Astrocyte (in vitro differentiated cells and primary cell): ENCODE results near the gene CABLES1. TPM values are rescaled to one million over a fixed set of nuclear protein-coding genes. Genes with fewer than 3 reads are reported as not detected.
A peak's percentile ranks its signal among the peaks of the same experiment; 100 is the strongest.

Source experiments
- DNase-seq: peaks from one replicate; pipeline ENCODE4 v3.0.0-alpha.2; 2010; ENCODE audit warnings: low read depth
- FAIRE-seq: peaks from 2 replicates; lab custom pipeline; 2011; peaks lifted over from hg19 to GRCh38; lab: Jason Lieb, UNC
- H2AFZ ChIP-seq: 2 replicates; pipeline ENCODE4 v1.6.0; 2012; ENCODE audit warnings: low read depth, low read length, inconsistent platforms
- H3K27ac ChIP-seq: 2 replicates; pipeline ENCODE4 v1.5.1; 2011; ENCODE audit warnings: low read depth, low read length, inconsistent platforms
- H3K27me3 ChIP-seq: 2 replicates; pipeline ENCODE4 v1.6.0; 2011; ENCODE audit warnings: low read length, inconsistent platforms; ENCODE audit not compliant: insufficient read depth
- H3K36me3 ChIP-seq: 2 replicates; pipeline ENCODE4 v1.5.1; 2011; ENCODE audit warnings: low read length, inconsistent platforms; ENCODE audit not compliant: insufficient read depth
- H3K4me1 ChIP-seq: 2 replicates; pipeline ENCODE4 v1.5.1; 2011; ENCODE audit warnings: low read length, inconsistent platforms; ENCODE audit not compliant: insufficient read depth
- H3K4me2 ChIP-seq: 2 replicates; pipeline ENCODE4 v1.6.0; 2012; ENCODE audit warnings: low read length, inconsistent platforms
- H3K4me3 ChIP-seq: 2 replicates; pipeline ENCODE4 v1.5.1; 2011; ENCODE audit warnings: low read depth, mild to moderate bottlenecking, low read length, inconsistent platforms; ENCODE audit not compliant: insufficient read depth
- H3K79me2 ChIP-seq: 2 replicates; pipeline ENCODE4 v1.6.0; 2012; ENCODE audit warnings: mild to moderate bottlenecking, low read length, inconsistent platforms; ENCODE audit not compliant: insufficient read depth
- H3K9ac ChIP-seq: 2 replicates; pipeline ENCODE4 v1.6.0; 2012; ENCODE audit warnings: mild to moderate bottlenecking, low read length, inconsistent platforms
- H3K9me3 ChIP-seq: 2 replicates; pipeline ENCODE4 v1.5.1; 2012; ENCODE audit warnings: low read depth, mild to moderate bottlenecking, low read length, inconsistent platforms; ENCODE audit not compliant: insufficient read depth
- H4K20me1 ChIP-seq: 2 replicates; pipeline ENCODE4 v1.6.0; 2012; ENCODE audit warnings: low read length, inconsistent platforms; ENCODE audit not compliant: insufficient read depth
- H3K27ac Mint-ChIP-seq: one replicate; pipeline ENCODE4 v1.8.0; 2021; ENCODE audit warnings: mild to moderate bottlenecking, mixed read lengths; ENCODE audit not compliant: unreplicated experiment
- H3K27me3 Mint-ChIP-seq: one replicate; pipeline ENCODE4 v1.8.0; 2021; ENCODE audit warnings: low read depth, mixed read lengths; ENCODE audit not compliant: unreplicated experiment
- H3K36me3 Mint-ChIP-seq: one replicate; pipeline ENCODE4 v1.8.0; 2021; ENCODE audit warnings: low read depth, mixed read lengths; ENCODE audit not compliant: unreplicated experiment
- H3K4me1 Mint-ChIP-seq: one replicate; pipeline ENCODE4 v1.8.0; 2021; ENCODE audit warnings: low read depth, mixed read lengths; ENCODE audit not compliant: unreplicated experiment
- H3K4me3 Mint-ChIP-seq: one replicate; pipeline ENCODE4 v1.8.0; 2021; ENCODE audit warnings: mild to moderate bottlenecking, moderate library complexity, mixed read lengths; ENCODE audit not compliant: unreplicated experiment
- H3K9me3 Mint-ChIP-seq: one replicate; pipeline ENCODE4 v1.8.0; 2021; ENCODE audit warnings: mild to moderate bottlenecking, mixed read lengths; ENCODE audit not compliant: unreplicated experiment
- CTCF ChIP-seq: IDR thresholded peaks from 2 replicates; pipeline ENCODE4 v1.5.1; 2011; ENCODE audit warnings: low read depth, mild to moderate bottlenecking, inconsistent platforms, low read length, moderate library complexity; ENCODE audit not compliant: insufficient read depth
- EZH2 ChIP-seq: IDR thresholded peaks from 2 replicates; pipeline ENCODE4 v1.6.1; 2012; ENCODE audit warnings: mild to moderate bottlenecking, low read length, inconsistent platforms; ENCODE audit not compliant: insufficient read depth
- total RNA-seq: library from RNA; stranded (reverse); gene quantifications from 2 replicates; pipeline ENCODE4 v1.2.1, GENCODE V29; 2021

The CABLES1 gene
- total RNA-seq, 1 donor from 2014 or later = 14.5 TPM

DNA sequence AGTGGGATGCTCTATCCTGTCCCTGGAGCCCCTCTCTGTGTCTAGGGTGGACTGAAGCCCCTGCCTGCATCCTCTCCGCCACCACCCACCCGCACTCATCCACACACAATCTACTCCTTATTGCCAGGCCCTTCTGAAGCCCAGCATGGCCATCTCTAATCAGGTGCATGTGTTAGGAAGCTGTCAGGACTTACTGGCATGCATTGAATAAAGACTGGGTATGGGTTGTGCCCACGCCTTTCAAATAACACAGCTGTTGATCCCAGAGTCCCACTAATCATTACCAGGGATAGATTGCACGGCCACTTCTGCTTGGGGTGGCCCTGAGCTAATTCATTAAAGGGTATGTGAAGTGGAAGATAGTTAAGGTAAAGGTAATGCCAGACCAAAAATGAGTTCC lies 88.4 kb downstream of the CABLES1 start:
- no peak overlapping the region for H3K27ac ChIP-seq
- H4K20me1 ChIP-seq = no peaks in the 10 kb centered on the region
- no peaks in the 10 kb centered on the region for H3K79me2 ChIP-seq
- H3K36me3 ChIP-seq = no peaks in the 10 kb centered on the region
- H3K27ac Mint-ChIP-seq = no peak overlapping the region
- DNase-seq (no peak), FAIRE-seq (no peak)
- no peak overlapping the region for H3K9ac ChIP-seq
- H3K4me2 ChIP-seq = no peak overlapping the region
- H3K4me3 Mint-ChIP-seq = no peak overlapping the region
- TF ChIP-seq CTCF = no peak
- no peak for TF ChIP-seq EZH2
- no peak overlapping the region for H3K4me3 ChIP-seq
- no peaks in the 10 kb centered on the region for H3K9me3 ChIP-seq
- H3K27me3 ChIP-seq = no peaks in the 10 kb centered on the region
- peaks cover 7% of the 10 kb centered on the region for H3K27me3 Mint-ChIP-seq
- peaks cover 36% of the 10 kb centered on the region for H3K4me1 ChIP-seq
- H3K4me1 Mint-ChIP-seq = peaks cover 42% of the 10 kb centered on the region
- H2AFZ ChIP-seq = no peak overlapping the region
- H3K9me3 Mint-ChIP-seq = no peaks in the 10 kb centered on the region
- H3K36me3 Mint-ChIP-seq = peaks cover 5% of the 10 kb centered on the region

GRCh38 chr18:23225503-23225902 lies 90.2 kb downstream of the CABLES1 start:
- H3K4me3 Mint-ChIP-seq = peak overlapping the region; percentile 12
- peaks cover 5% of the 10 kb centered on the region for H3K36me3 Mint-ChIP-seq
- peak; percentile 98 for DNase-seq
- no peak overlapping the region for H3K4me3 ChIP-seq
- H3K27me3 Mint-ChIP-seq = peaks cover 4% of the 10 kb centered on the region
- FAIRE-seq = peak; percentile 96
- H4K20me1 ChIP-seq = no peaks in the 10 kb centered on the region
- no peaks in the 10 kb centered on the region for H3K9me3 ChIP-seq
- no peak for TF ChIP-seq EZH2
- no peak for TF ChIP-seq CTCF
- peak overlapping the region; percentile 76 for H3K4me2 ChIP-seq
- no peaks in the 10 kb centered on the region for H3K79me2 ChIP-seq
- no peak overlapping the region for H2AFZ ChIP-seq
- H3K27ac ChIP-seq = peak overlapping the region; percentile 70
- peaks cover 52% of the 10 kb centered on the region for H3K4me1 Mint-ChIP-seq
- H3K27ac Mint-ChIP-seq = peak overlapping the region; percentile 93
- no peaks in the 10 kb centered on the region for H3K27me3 ChIP-seq
- H3K36me3 ChIP-seq = no peaks in the 10 kb centered on the region
- H3K9me3 Mint-ChIP-seq = no peaks in the 10 kb centered on the region
- H3K9ac ChIP-seq = peak overlapping the region; percentile 15
- peaks cover 40% of the 10 kb centered on the region for H3K4me1 ChIP-seq

DNA sequence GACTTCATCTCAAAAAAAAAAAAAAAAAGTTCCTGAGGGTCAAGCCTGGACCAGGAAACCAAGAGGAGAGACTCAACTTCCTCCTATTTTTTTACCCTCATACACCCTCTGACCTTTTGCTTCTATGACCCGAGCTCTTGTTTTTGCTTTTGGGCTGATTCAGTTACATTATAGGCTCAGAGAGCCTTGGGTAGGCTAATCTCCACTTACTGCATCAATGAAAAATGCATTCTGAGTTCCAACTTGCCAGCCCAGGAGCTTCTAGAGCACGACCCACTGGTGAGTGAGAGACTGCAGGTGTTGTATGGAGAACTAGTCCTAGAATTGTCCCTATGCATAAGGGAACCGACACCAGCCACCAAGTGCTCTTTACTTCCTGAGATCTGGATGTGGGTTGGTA lies 91.1 kb downstream of the CABLES1 start:
- peak overlapping the region; percentile 20 for H3K27ac Mint-ChIP-seq
- H3K4me1 Mint-ChIP-seq = peaks cover 55% of the 10 kb centered on the region

More for the DNA sequence above, 91.1 kb downstream of the CABLES1 start:
- Histone ChIP-seq H4K20me1 (no peaks in the 10 kb centered on the region), H3K9ac (no peak overlapping the region), H2AFZ (no peak overlapping the region), H3K9me3 (no peaks in the 10 kb centered on the region), H3K36me3 (no peaks in the 10 kb centered on the region), H3K27me3 (no peaks in the 10 kb centered on the region), H3K79me2 (no peaks in the 10 kb centered on the region), H3K4me3 (no peak overlapping the region), H3K4me2 (peak overlapping the region; percentile 76), H3K4me1 (peaks cover 49% of the 10 kb centered on the region), H3K27ac (peak overlapping the region; percentile 70)
- DNase-seq (peak; percentile 63), FAIRE-seq (no peak)
- no peak overlapping the region for H3K4me3 Mint-ChIP-seq
- no peaks in the 10 kb centered on the region for H3K9me3 Mint-ChIP-seq
- peaks cover 3% of the 10 kb centered on the region for H3K36me3 Mint-ChIP-seq
- TF ChIP-seq EZH2 (no peak), CTCF (no peak)
- H3K27me3 Mint-ChIP-seq = no peaks in the 10 kb centered on the region
